H1 (cell line): ENCODE data around the gene MEA1. TPM values are rescaled to one million over a fixed set of nuclear protein-coding genes. Genes with fewer than 3 reads are reported as not detected.

Source experiments
- CTCF ChIA-PET: fragments of 300-600 bp; sonication (Branson Sonifier 250); formaldehyde crosslinking; loops from one replicate; lab custom pipeline; 2021; ENCODE audit not compliant: partially characterized antibody; lab: Charles Lee
- POLR2A ChIA-PET: fragments of 300-600 bp; sonication (Branson Sonifier 250); formaldehyde crosslinking; loops from one replicate; lab custom pipeline; 2021; ENCODE audit warnings: inconsistent platforms; ENCODE audit not compliant: partially characterized antibody; lab: Charles Lee
- DNase-seq, 2 experiments: peaks; one replicate each; pipeline versions ENCODE4 v3.0.0 to v3.0.0-alpha.2; 2010 to 2022; ENCODE audit warnings: low spot score in 2 of 2, low read depth in 1 of 2, mixed read lengths in 1 of 2
- FAIRE-seq: peaks from 2 replicates; lab custom pipeline; 2011; peaks lifted over from hg19 to GRCh38; lab: Jason Lieb, UNC
- H2AFZ ChIP-seq: 2 replicates; pipeline ENCODE4 v1.8.1; 2012; ENCODE audit warnings: low read length, inconsistent platforms
- H2AK5ac ChIP-seq: 2 replicates; pipeline ENCODE4 v1.6.1; 2013; ENCODE audit warnings: low read depth, low read length
- H2BK120ac ChIP-seq: replicated peaks from 2 replicates; pipeline ENCODE3; 2013; ENCODE audit warnings: low read depth, low read length, inconsistent platforms
- H2BK12ac ChIP-seq: 2 replicates; pipeline ENCODE4 v1.6.1; 2013; ENCODE audit warnings: low read depth, low read length
- H2BK15ac ChIP-seq: 2 replicates; pipeline ENCODE4 v1.6.1; 2013; ENCODE audit warnings: low read length
- H2BK20ac ChIP-seq: 2 replicates; pipeline ENCODE4 v1.6.1; 2013; ENCODE audit warnings: low read length
- H2BK5ac ChIP-seq: 2 replicates; pipeline ENCODE4 v1.6.1; 2013; ENCODE audit warnings: low read depth, low read length
- H3K14ac ChIP-seq: 2 replicates; pipeline ENCODE4 v1.6.1; 2013; ENCODE audit warnings: inconsistent platforms; ENCODE audit not compliant: insufficient read length
- H3K18ac ChIP-seq: 2 replicates; pipeline ENCODE4 v1.6.1; 2013; ENCODE audit warnings: low read length; ENCODE audit errors: extremely low read depth
- H3K23ac ChIP-seq: 2 replicates; pipeline ENCODE4 v1.6.1; 2013; ENCODE audit warnings: inconsistent platforms; ENCODE audit not compliant: insufficient read length
- H3K23me2 ChIP-seq: 2 replicates; pipeline ENCODE4 v1.6.1; 2013; ENCODE audit warnings: low read depth, low read length
- H3K27ac ChIP-seq: 2 replicates; pipeline ENCODE4 v1.6.1; 2011; ENCODE audit warnings: low read depth, low read length, inconsistent platforms
- H3K27me3 ChIP-seq, 4 experiments: replicated peaks in 1 of 4; 1 replicate in 1 of 4; 2 replicates in 3 of 4; pipeline versions ENCODE4 v1.6.1 to v1.8.1; 2011 to 2013; ENCODE audit warnings: low read length in 3 of 4, mild to moderate bottlenecking in 3 of 4, inconsistent platforms in 2 of 4, mixed read lengths in 2 of 4, moderate library complexity in 1 of 4; ENCODE audit not compliant: control insufficient read depth in 3 of 4, insufficient read depth in 3 of 4; ENCODE audit errors: extremely low read depth in 1 of 4
- H3K36me3 ChIP-seq, 4 experiments: 2 replicates each; pipeline versions ENCODE4 v1.6.1 to v1.8.1; 2011 to 2013; ENCODE audit warnings: mild to moderate bottlenecking in 4 of 4, low read length in 3 of 4, moderate library complexity in 2 of 4, control low read depth in 1 of 4, inconsistent platforms in 1 of 4; ENCODE audit not compliant: insufficient read depth in 4 of 4, control insufficient read depth in 2 of 4
- H3K4ac ChIP-seq: replicated peaks from 2 replicates; pipeline ENCODE3; 2013; ENCODE audit warnings: low read length, low read depth, mixed read lengths, inconsistent platforms; ENCODE audit not compliant: insufficient read length
- H3K4me1 ChIP-seq, 4 experiments: replicated peaks in 1 of 4; 1 replicate in 1 of 4; 2 replicates in 3 of 4; pipeline versions ENCODE4 v1.6.1 to v1.8.1; 2011 to 2013; ENCODE audit warnings: low read length in 3 of 4, inconsistent platforms in 2 of 4, mixed read lengths in 1 of 4; ENCODE audit not compliant: insufficient read depth in 4 of 4, control insufficient read depth in 3 of 4
- H3K4me2 ChIP-seq, 2 experiments: 2 replicates each; pipeline versions ENCODE4 v1.6.1 to v1.8.1; 2011 to 2013; ENCODE audit warnings: low read depth in 2 of 2, low read length in 2 of 2, control low read depth in 1 of 2, inconsistent platforms in 1 of 2, mild to moderate bottlenecking in 1 of 2; ENCODE audit not compliant: insufficient read depth in 1 of 2
- H3K4me3 ChIP-seq, 4 experiments: fragments of 200-600, 300-600 bp in 1 of 4; sonication (generic), shearing (Covaris generic), sonication (Bioruptor Twin) in 1 of 4; 2 replicates each; pipeline versions ENCODE4 v1.5.1 to v1.8.1; 2011 to 2016; ENCODE audit warnings: low read length in 4 of 4, low read depth in 3 of 4, control low read depth in 2 of 4, inconsistent platforms in 2 of 4, mild to moderate bottlenecking in 2 of 4, mixed read lengths in 1 of 4, moderate library complexity in 1 of 4; ENCODE audit not compliant: insufficient read depth in 2 of 4; ENCODE audit errors: extremely low read depth in 1 of 4
- H3K56ac ChIP-seq: replicated peaks from 2 replicates; pipeline ENCODE3; 2013; ENCODE audit warnings: low read depth, mild to moderate bottlenecking, mixed read lengths, low read length, inconsistent platforms; ENCODE audit not compliant: insufficient read length
- H3K79me1 ChIP-seq: 2 replicates; pipeline ENCODE4 v1.6.1; 2013; ENCODE audit warnings: low read depth, low read length, control low read depth
- H3K79me2 ChIP-seq, 2 experiments: 2 replicates each; pipeline versions ENCODE4 v1.6.1 to v1.8.1; 2012 to 2013; ENCODE audit warnings: low read length in 2 of 2, mild to moderate bottlenecking in 2 of 2, inconsistent platforms in 1 of 2; ENCODE audit not compliant: insufficient read depth in 2 of 2, control insufficient read depth in 1 of 2
- H3K9ac ChIP-seq, 4 experiments: replicated peaks in 1 of 4; 1 replicate in 1 of 4; 2 replicates in 3 of 4; pipeline versions ENCODE4 v1.6.1 to v1.8.1; 2011 to 2013; ENCODE audit warnings: low read depth in 3 of 4, low read length in 3 of 4, control low read depth in 2 of 4, mild to moderate bottlenecking in 2 of 4, moderate library complexity in 2 of 4, inconsistent platforms in 1 of 4; ENCODE audit errors: extremely low read depth in 1 of 4
- H3K9me3 ChIP-seq, 2 experiments: 2 replicates each; pipeline versions ENCODE4 v1.6.1 to v1.8.1; 2012 to 2013; ENCODE audit warnings: mild to moderate bottlenecking in 2 of 2, moderate library complexity in 2 of 2, control low read depth in 1 of 2, inconsistent platforms in 1 of 2, low read depth in 1 of 2, low read length in 1 of 2, mixed read lengths in 1 of 2; ENCODE audit not compliant: insufficient read depth in 2 of 2
- H4K20me1 ChIP-seq, 2 experiments: replicated peaks in 1 of 2; 2 replicates each; pipeline versions ENCODE3 to v1.8.1; 2011 to 2013; ENCODE audit warnings: inconsistent platforms in 2 of 2, low read length in 2 of 2, mild to moderate bottlenecking in 1 of 2; ENCODE audit not compliant: insufficient read depth in 2 of 2, control insufficient read depth in 1 of 2
- H4K5ac ChIP-seq: 2 replicates; pipeline ENCODE4 v1.6.1; 2013; ENCODE audit warnings: low read length, low read depth, mixed read lengths, inconsistent platforms; ENCODE audit not compliant: insufficient read length
- H4K8ac ChIP-seq: 2 replicates; pipeline ENCODE4 v1.8.0; 2013; ENCODE audit warnings: mild to moderate bottlenecking, moderate library complexity, low read length, inconsistent platforms; ENCODE audit not compliant: insufficient read depth; ENCODE audit errors: extremely low read depth
- H4K91ac ChIP-seq: replicated peaks from 2 replicates; pipeline ENCODE3; 2013; ENCODE audit warnings: low read length, mixed read lengths, inconsistent platforms; ENCODE audit not compliant: insufficient read length
- FOSL1 ChIP-seq: IDR thresholded peaks from 2 replicates; pipeline ENCODE4 v1.6.1; 2011; ENCODE audit warnings: mild to moderate bottlenecking, low read depth, low read length, moderate library complexity; ENCODE audit not compliant: insufficient read depth
- HDAC2 ChIP-seq, 2 experiments: fragments of 300-600 bp in 1 of 2; sonication (generic) in 1 of 2; IDR thresholded peaks; 2 replicates each; pipeline ENCODE4 v1.6.1; 2011 to 2012; ENCODE audit warnings: low read depth in 2 of 2, low read length in 2 of 2, mild to moderate bottlenecking in 2 of 2, moderate library complexity in 2 of 2, borderline replicate concordance in 1 of 2, inconsistent platforms in 1 of 2
- KDM1A ChIP-seq: fragments of 200-600, 300-600 bp; sonication (generic); IDR thresholded peaks from 2 replicates; pipeline ENCODE4 v1.7.1; 2016; ENCODE audit warnings: mild to moderate bottlenecking, low read length, borderline replicate concordance
- KDM5A ChIP-seq: fragments of 200-600 bp; IDR thresholded peaks from 2 replicates; pipeline ENCODE4 v1.7.1; 2012; ENCODE audit warnings: mild to moderate bottlenecking, low read length, inconsistent platforms, mixed read lengths
- POLR2AphosphoS5 ChIP-seq: IDR thresholded peaks from 2 replicates; pipeline ENCODE4 v1.6.1; 2011; ENCODE audit warnings: low read depth, low read length
- SP1 ChIP-seq: IDR thresholded peaks from 2 replicates; pipeline ENCODE4 v1.6.1; 2011; ENCODE audit warnings: low read depth, low read length
- TAF7 ChIP-seq: optimal IDR thresholded peaks from 2 replicates; pipeline ENCODE3; 2011; ENCODE audit warnings: low read depth, mild to moderate bottlenecking, inconsistent platforms, low read length, moderate library complexity, borderline replicate concordance
- TCF12 ChIP-seq: IDR thresholded peaks from 2 replicates; pipeline ENCODE4 v1.6.1; 2011; ENCODE audit warnings: low read depth, mild to moderate bottlenecking, low read length
- WGBS, 2 experiments: shearing (Covaris generic) in 1 of 2; methylation state at CpG; one replicate each; pipeline versions ENCODE4 v1.1.6 to v1.1.7; 2013 to 2015; ENCODE audit warnings: low lambda C conversion rate in 2 of 2, mixed read lengths in 2 of 2, inconsistent platforms in 1 of 2, low coverage in 1 of 2, missing lambda C conversion rate in 1 of 2; ENCODE audit not compliant: insufficient replicate concordance in 2 of 2, insufficient coverage in 1 of 2, insufficient read length in 1 of 2; ENCODE audit errors: extremely low coverage in 1 of 2, missing lambda C conversion rate in 1 of 2; 5-methylcytosine and 5-hydroxymethylcytosine counted together
- polyA plus RNA-seq, 7 experiments: library from polyadenylated mRNA; depleted of rRNA in 3 of 7; stranded (reverse) in 5 of 7; unstranded in 2 of 7; fragments of >200 nt in 5 of 7; fragments of 200-250 nt in 2 of 7; gene quantifications; 1 replicate in 5 of 7; 2 replicates in 1 of 7; 4 replicates in 1 of 7; pipeline versions ENCODE4 v1.2.1 to v1.2.3, GENCODE V29; 2011 to 2013; ENCODE audit warnings: missing spikeins in 2 of 7, mixed read lengths in 2 of 7
- total RNA-seq: library from RNA; stranded (reverse); fragmentation: NEBNext Ultra II Directional; extraction: Animal tissue kit (Norgen Biotek cat#: 25700); gene quantifications from 2 replicates; pipeline ENCODE4 v1.2.1, GENCODE V29; 2021
- TF ChIP-seq, protein P1 (sequence below): IDR thresholded peaks from 2 replicates; pipeline ENCODE4 v1.6.1; 2011; ENCODE audit warnings: low read depth, mild to moderate bottlenecking, low read length; ENCODE audit not compliant: insufficient read depth

MEA1 gene
- total and polyA plus RNA-seq, 2 of the 8 experiments (the other 6 are each of a cell fraction or from before 2014, with no cell fraction given) = 94.2 to 96.4 TPM

DNA sequence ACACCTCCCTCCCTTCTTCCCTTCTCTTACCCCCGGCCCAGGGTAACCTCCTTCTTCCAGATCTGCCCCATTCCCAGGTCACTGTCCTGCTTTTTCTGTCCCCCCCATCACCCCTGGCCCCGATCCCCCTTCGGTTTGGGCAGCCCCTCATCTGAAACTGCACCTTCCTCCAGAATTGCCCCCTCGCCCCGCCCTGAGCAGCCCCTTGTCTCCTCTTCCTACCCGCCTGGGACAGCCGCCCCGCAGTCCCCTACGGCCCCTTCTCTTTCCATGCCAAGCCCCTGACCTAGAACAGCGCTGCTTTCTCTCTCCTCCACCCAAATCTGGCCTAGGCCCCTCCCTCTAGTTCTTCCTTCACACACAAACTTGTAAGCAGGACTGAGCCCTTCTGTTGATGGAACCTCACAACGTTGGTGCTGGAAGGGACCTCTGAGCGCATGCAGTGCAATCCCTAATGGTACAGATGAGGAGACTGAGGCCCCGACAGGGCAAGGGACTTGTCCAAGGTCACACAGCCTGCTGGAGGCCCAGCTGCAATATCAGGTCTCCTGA is 28.7 kb downstream of the MEA1 start:
- Histone ChIP-seq H3K4me2 (peak overlapping the region; percentile 71 to 84), H2AFZ (no peak overlapping the region)

More for the DNA sequence above, 28.7 kb downstream of the MEA1 start:
- Histone ChIP-seq H3K56ac (no peak overlapping the region), H3K9ac (peak overlapping the region in 3 of 4 experiments; percentile 35 to 72 (median 56); a peak in 2 of 7 replicates), H2BK15ac (no peak overlapping the region), H3K9me3 (no peaks in the 10 kb centered on the region), H2BK20ac (no peak overlapping the region), H3K14ac (no peak overlapping the region), H4K5ac (no peak overlapping the region), H4K8ac (no peak overlapping the region), H3K4ac (no peak overlapping the region), H2BK120ac (no peak overlapping the region), H3K4me1 (peaks cover 0 to 6% (median 2%) of the 10 kb centered on the region in 4 experiments; a peak in 4 of 7 replicates), H3K27me3 (no peaks in the 10 kb centered on the region), H3K79me2 (peaks cover 8 to 15% of the 10 kb centered on the region in 2 experiments; a peak in 2 of 4 replicates), H4K20me1 (peaks cover 0 to 12% of the 10 kb centered on the region in 2 experiments), H3K27ac (no peak overlapping the region), H3K18ac (no peak overlapping the region), H2AK5ac (no peak overlapping the region; the same call in 1 of the 2 replicates), H4K91ac (no peak overlapping the region), H3K4me3 (peak overlapping the region; percentile 63 to 73 (median 70)), H2BK12ac (no peak overlapping the region; the same call in 1 of the 2 replicates), H3K36me3 (peaks cover 0 to 6% (median 3%) of the 10 kb centered on the region in 4 experiments; a peak in 4 of 8 replicates), H3K23ac (no peak overlapping the region), H3K79me1 (peaks cover 8% of the 10 kb centered on the region), H3K23me2 (peaks cover 4% of the 10 kb centered on the region), H2BK5ac (no peak overlapping the region)
- ChIA-PET POLR2A (interaction anchor here (0.6 to 2.6 kb wide), 11 partner anchors 12 to 384 kb away, joined by 3 to 29 read pairs (median 7); partner anchors contain the start of genes CNPY3, GNMT, KLHDC3 and MEA1), CTCF (interaction anchor here (0.6 to 2.0 kb wide), 4 partner anchors 20 to 29 kb away, joined by 3 to 6 read pairs (median 4); partner anchors contain the start of gene KLHDC3)
- no peak for FAIRE-seq
- TF ChIP-seq KDM1A = peak; percentile 97
- no peak for TF ChIP-seq TCF12
- TF ChIP-seq HDAC2 (IDR thresholded peaks at IDR 0.05; ENCODE audit: borderline replicate concordance in 1 of 2, low read depth in 2 of 2, low read length in 2 of 2) = peak in 1 of 2 experiments; percentile 53; a peak in 1 of 4 replicates
- TF ChIP-seq SP1 = no peak
- no peak for TF ChIP-seq POLR2AphosphoS5
- TF ChIP-seq KDM5A = no peak
- TF ChIP-seq, protein P1, sequence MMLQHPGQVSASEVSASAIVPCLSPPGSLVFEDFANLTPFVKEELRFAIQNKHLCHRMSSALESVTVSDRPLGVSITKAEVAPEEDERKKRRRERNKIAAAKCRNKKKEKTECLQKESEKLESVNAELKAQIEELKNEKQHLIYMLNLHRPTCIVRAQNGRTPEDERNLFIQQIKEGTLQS = no peak
- no peak for TF ChIP-seq FOSL1
- no peak for TF ChIP-seq TAF7
- 28% methylated on average over 12 of the region's 13 CpGs; no CpG with 5 or more reads in 1 of the 2 experiments for WGBS, 2 experiments
- DNase-seq = peak in 1 of 2 experiments; percentile 53
